PFSK-1 (cell line): Measurements from ENCODE around the gene DNPH1.

ENCODE experiments used
- FOXP2 ChIP-seq: optimal IDR thresholded peaks from 2 replicates; pipeline ENCODE3; 2011; ENCODE audit warnings: borderline replicate concordance, control low read depth, inconsistent platforms; ENCODE audit not compliant: insufficient read depth; ENCODE audit errors: extremely low read length, extremely low read depth
- POLR2AphosphoS5 ChIP-seq: IDR thresholded peaks from 2 replicates; pipeline ENCODE4 v1.6.1; 2012; ENCODE audit warnings: low read depth, mild to moderate bottlenecking, control low read depth, low read length, moderate library complexity
- SIN3A ChIP-seq: IDR thresholded peaks from 2 replicates; pipeline ENCODE4 v1.6.1; 2012; ENCODE audit warnings: mild to moderate bottlenecking, low read length, moderate library complexity, borderline replicate concordance; ENCODE audit not compliant: insufficient read depth
- TF ChIP-seq, protein P1 (sequence below), 2 experiments: IDR thresholded peaks; 2 replicates each; pipeline versions ENCODE4 v1.6.1 to v1.8.0; 2011 to 2012; ENCODE audit warnings: low read depth in 2 of 2, low read length in 2 of 2, control low read depth in 1 of 2, inconsistent platforms in 1 of 2, mild to moderate bottlenecking in 1 of 2, moderate library complexity in 1 of 2; ENCODE audit not compliant: insufficient read depth in 1 of 2

GRCh38 chr6:43221046-43221972 is 8.0 kb downstream of the DNPH1 start:
- TF ChIP-seq, protein P1, sequence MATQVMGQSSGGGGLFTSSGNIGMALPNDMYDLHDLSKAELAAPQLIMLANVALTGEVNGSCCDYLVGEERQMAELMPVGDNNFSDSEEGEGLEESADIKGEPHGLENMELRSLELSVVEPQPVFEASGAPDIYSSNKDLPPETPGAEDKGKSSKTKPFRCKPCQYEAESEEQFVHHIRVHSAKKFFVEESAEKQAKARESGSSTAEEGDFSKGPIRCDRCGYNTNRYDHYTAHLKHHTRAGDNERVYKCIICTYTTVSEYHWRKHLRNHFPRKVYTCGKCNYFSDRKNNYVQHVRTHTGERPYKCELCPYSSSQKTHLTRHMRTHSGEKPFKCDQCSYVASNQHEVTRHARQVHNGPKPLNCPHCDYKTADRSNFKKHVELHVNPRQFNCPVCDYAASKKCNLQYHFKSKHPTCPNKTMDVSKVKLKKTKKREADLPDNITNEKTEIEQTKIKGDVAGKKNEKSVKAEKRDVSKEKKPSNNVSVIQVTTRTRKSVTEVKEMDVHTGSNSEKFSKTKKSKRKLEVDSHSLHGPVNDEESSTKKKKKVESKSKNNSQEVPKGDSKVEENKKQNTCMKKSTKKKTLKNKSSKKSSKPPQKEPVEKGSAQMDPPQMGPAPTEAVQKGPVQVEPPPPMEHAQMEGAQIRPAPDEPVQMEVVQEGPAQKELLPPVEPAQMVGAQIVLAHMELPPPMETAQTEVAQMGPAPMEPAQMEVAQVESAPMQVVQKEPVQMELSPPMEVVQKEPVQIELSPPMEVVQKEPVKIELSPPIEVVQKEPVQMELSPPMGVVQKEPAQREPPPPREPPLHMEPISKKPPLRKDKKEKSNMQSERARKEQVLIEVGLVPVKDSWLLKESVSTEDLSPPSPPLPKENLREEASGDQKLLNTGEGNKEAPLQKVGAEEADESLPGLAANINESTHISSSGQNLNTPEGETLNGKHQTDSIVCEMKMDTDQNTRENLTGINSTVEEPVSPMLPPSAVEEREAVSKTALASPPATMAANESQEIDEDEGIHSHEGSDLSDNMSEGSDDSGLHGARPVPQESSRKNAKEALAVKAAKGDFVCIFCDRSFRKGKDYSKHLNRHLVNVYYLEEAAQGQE (IDR thresholded peaks at IDR 0.05; ENCODE audit: insufficient read depth in 1 of 2, low read depth in 2 of 2, low read length in 2 of 2), result no peak
- TF ChIP-seq SIN3A, result no peak
- no peak for TF ChIP-seq POLR2AphosphoS5
- TF ChIP-seq FOXP2, result no peak
